CD14-positive monocyte (primary cell): ENCODE data around the gene WWOX. TPM values are rescaled to one million over a fixed set of nuclear protein-coding genes. Genes with fewer than 3 reads are reported as not detected.

Experiments
- DNase-seq, 3 donors: peaks; one replicate each; pipeline ENCODE4 v3.0.0-alpha.2; 2011 to 2022
- H2AFZ ChIP-seq: 2 replicates; pipeline ENCODE4 v1.6.0; 2012; ENCODE audit warnings: mild to moderate bottlenecking, low read depth, low read length, inconsistent platforms; ENCODE audit not compliant: insufficient read depth, poor library complexity, severe bottlenecking
- H3K27ac ChIP-seq, 2 donors: 1 replicate in 1 of 2; 2 replicates in 1 of 2; pipeline ENCODE4 v1.5.1; 2012 to 2013; ENCODE audit warnings: low read length in 2 of 2, control low read depth in 1 of 2, inconsistent platforms in 1 of 2, low read depth in 1 of 2, mild to moderate bottlenecking in 1 of 2
- H3K27me3 ChIP-seq, 2 donors: one replicate each; pipeline versions ENCODE4 v1.6.0 to v1.6.1; 2011 to 2013; ENCODE audit warnings: low read length in 2 of 2; ENCODE audit not compliant: control insufficient read depth in 2 of 2, insufficient read depth in 2 of 2
- H3K36me3 ChIP-seq, 2 donors: replicated peaks in 1 of 2; 1 replicate in 1 of 2; 2 replicates in 1 of 2; pipeline versions ENCODE4 v1.5.1 to v1.6.1; 2012 to 2013; ENCODE audit warnings: low read length in 2 of 2, control low read depth in 1 of 2, inconsistent platforms in 1 of 2, mild to moderate bottlenecking in 1 of 2; ENCODE audit not compliant: insufficient read depth in 2 of 2, control insufficient read depth in 1 of 2
- H3K4me1 ChIP-seq, 2 donors: 1 replicate in 1 of 2; 2 replicates in 1 of 2; pipeline versions ENCODE4 v1.5.1 to v1.6.1; 2012 to 2013; ENCODE audit warnings: low read length in 2 of 2, control low read depth in 1 of 2, inconsistent platforms in 1 of 2, mild to moderate bottlenecking in 1 of 2, moderate library complexity in 1 of 2; ENCODE audit not compliant: insufficient read depth in 2 of 2, control insufficient read depth in 1 of 2
- H3K4me2 ChIP-seq: replicated peaks from 2 replicates; pipeline ENCODE3; 2012; ENCODE audit warnings: low read length, moderate library complexity, mild to moderate bottlenecking; ENCODE audit not compliant: poor library complexity, severe bottlenecking; ENCODE audit errors: extremely low read depth
- H3K4me3 ChIP-seq, 3 experiments: fragments of 200-600 bp in 1 of 3; sonication (generic) in 1 of 3; replicated peaks in 1 of 3; 1 replicate in 2 of 3; 2 replicates in 1 of 3; pipeline ENCODE4 v1.5.1; 2011 to 2013; ENCODE audit warnings: low read length in 3 of 3, mild to moderate bottlenecking in 3 of 3, control low read depth in 2 of 3, low read depth in 2 of 3, inconsistent platforms in 1 of 3, moderate library complexity in 1 of 3
- H3K79me2 ChIP-seq: 2 replicates; pipeline ENCODE4 v1.6.0; 2012; ENCODE audit warnings: mild to moderate bottlenecking, control low read depth, inconsistent platforms, low read length, moderate library complexity; ENCODE audit not compliant: insufficient read depth
- H3K9ac ChIP-seq: 2 replicates; pipeline ENCODE4 v1.6.0; 2017; ENCODE audit warnings: low read length, mild to moderate bottlenecking; ENCODE audit not compliant: insufficient read depth, poor library complexity, severe bottlenecking
- H3K9me3 ChIP-seq, 2 donors: replicated peaks in 1 of 2; 1 replicate in 1 of 2; 2 replicates in 1 of 2; pipeline versions ENCODE4 v1.5.1 to v1.6.1; 2012 to 2013; ENCODE audit warnings: low read length in 2 of 2, control low read depth in 1 of 2; ENCODE audit not compliant: control insufficient read depth in 1 of 2, insufficient read depth in 1 of 2
- H4K20me1 ChIP-seq: 2 replicates; pipeline ENCODE4 v1.6.0; 2012; ENCODE audit warnings: mild to moderate bottlenecking, low read length, control low read depth, moderate library complexity; ENCODE audit not compliant: insufficient read depth
- H3K27ac Mint-ChIP-seq, 7 donors: one replicate each; pipeline ENCODE4 v1.8.0; 2020; ENCODE audit warnings: mild to moderate bottlenecking in 7 of 7, mixed read lengths in 7 of 7, moderate library complexity in 6 of 7, inconsistent platforms in 2 of 7
- H3K27me3 Mint-ChIP-seq, 3 donors: one replicate each; pipeline ENCODE4 v1.8.0; 2021 to 2022; ENCODE audit warnings: low read depth in 3 of 3, mild to moderate bottlenecking in 3 of 3, mixed read lengths in 3 of 3, moderate library complexity in 3 of 3, inconsistent platforms in 1 of 3
- H3K36me3 Mint-ChIP-seq, 2 donors: one replicate each; pipeline ENCODE4 v1.8.0; 2020; ENCODE audit warnings: mixed read lengths in 2 of 2, inconsistent platforms in 1 of 2, mild to moderate bottlenecking in 1 of 2
- H3K4me1 Mint-ChIP-seq: one replicate; pipeline ENCODE4 v1.8.0; 2020; ENCODE audit warnings: mild to moderate bottlenecking, mixed read lengths
- H3K4me3 Mint-ChIP-seq, 2 donors: one replicate each; pipeline ENCODE4 v1.8.0; 2020; ENCODE audit warnings: mild to moderate bottlenecking in 2 of 2, mixed read lengths in 2 of 2, moderate library complexity in 1 of 2
- H3K9me3 Mint-ChIP-seq, 7 donors: one replicate each; pipeline ENCODE4 v1.8.0; 2020 to 2022; ENCODE audit warnings: mixed read lengths in 7 of 7, mild to moderate bottlenecking in 6 of 7, moderate library complexity in 6 of 7, inconsistent platforms in 2 of 7
- WGBS: methylation state at CpG from one replicate; pipeline ENCODE4 v1.1.5; 2013; ENCODE audit warnings: missing lambda C conversion rate; ENCODE audit not compliant: insufficient coverage; 5-methylcytosine and 5-hydroxymethylcytosine counted together
- intact Hi-C, 2 donors: fragments of 100-400 bp; cut with micrococcal nuclease; formaldehyde crosslinking; loops; one replicate each; pipeline versions ENCODE4 v1.15.0 to v1.15.1; 2023
- polyA plus RNA-seq, 3 donors: library from polyadenylated mRNA; depleted of rRNA in 1 of 3; unstranded in 2 of 3; stranded (reverse) in 1 of 3; fragments of 300-500 nt in 2 of 3; fragments of >200 nt in 1 of 3; fragmentation: Illumina TruSeq in 2 of 3; gene quantifications; 1 replicate in 2 of 3; 2 replicates in 1 of 3; pipeline ENCODE4 v1.2.3, GENCODE V29; 2012 to 2021
- TF ChIP-seq, protein P1 (sequence below): fragments of 200-600 bp; IDR thresholded peaks from one replicate; pipeline ENCODE4 v1.8.0; 2022; ENCODE audit warnings: antibody characterized with exemption, mild to moderate bottlenecking

Gene WWOX
- polyA plus RNA-seq, 3 donors = 4.0 to 7.0 (median 6.3) TPM

DNA sequence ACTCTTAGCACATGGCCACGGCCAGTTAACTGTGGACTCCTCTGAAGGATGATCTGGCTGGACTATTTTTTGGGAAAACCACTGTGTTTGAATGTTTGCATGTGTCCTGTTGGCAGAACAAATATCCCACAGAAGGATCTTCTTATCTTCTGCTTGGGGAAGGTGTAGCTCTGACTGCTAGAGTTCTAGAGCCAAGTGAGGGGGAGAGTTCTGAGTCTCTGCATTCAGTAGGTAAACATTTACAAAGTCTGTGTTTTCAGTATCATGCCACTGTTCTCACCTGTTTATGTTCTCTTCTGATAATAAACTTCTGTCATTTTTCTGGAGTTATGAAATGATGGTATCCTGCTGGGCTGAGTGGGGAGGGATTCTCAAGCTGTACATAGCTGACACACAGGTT lies 241.1 kb downstream of the WWOX start:
- intact Hi-C loops = no loop called here
- DNase-seq = no peak
- TF ChIP-seq, protein P1, sequence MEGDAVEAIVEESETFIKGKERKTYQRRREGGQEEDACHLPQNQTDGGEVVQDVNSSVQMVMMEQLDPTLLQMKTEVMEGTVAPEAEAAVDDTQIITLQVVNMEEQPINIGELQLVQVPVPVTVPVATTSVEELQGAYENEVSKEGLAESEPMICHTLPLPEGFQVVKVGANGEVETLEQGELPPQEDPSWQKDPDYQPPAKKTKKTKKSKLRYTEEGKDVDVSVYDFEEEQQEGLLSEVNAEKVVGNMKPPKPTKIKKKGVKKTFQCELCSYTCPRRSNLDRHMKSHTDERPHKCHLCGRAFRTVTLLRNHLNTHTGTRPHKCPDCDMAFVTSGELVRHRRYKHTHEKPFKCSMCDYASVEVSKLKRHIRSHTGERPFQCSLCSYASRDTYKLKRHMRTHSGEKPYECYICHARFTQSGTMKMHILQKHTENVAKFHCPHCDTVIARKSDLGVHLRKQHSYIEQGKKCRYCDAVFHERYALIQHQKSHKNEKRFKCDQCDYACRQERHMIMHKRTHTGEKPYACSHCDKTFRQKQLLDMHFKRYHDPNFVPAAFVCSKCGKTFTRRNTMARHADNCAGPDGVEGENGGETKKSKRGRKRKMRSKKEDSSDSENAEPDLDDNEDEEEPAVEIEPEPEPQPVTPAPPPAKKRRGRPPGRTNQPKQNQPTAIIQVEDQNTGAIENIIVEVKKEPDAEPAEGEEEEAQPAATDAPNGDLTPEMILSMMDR = no peak

DNA sequence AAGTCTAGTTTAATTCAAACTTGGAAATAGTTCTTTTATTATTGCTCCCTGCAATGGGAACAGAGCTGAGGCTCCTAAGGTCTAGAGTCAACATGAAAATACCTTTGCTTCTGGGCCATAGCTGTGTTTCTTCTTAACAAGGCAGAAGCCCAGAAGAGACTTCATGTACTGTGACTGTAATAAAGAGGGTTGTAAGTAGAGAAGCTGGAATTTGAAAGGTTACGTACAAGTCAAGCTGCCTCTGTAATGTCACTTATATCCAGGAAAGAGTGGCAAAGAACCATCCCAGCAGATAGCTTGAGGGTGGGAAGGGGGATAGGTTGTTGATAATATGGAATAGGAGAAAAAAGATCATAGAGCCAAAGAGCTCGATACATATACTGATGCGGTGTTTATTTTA lies 248.6 kb downstream of the WWOX start:
- Mint-ChIP-seq H3K36me3 (no peaks in the 10 kb centered on the region), H3K27ac (no peak overlapping the region), H3K4me1 (no peaks in the 10 kb centered on the region), H3K27me3 (peaks cover 0 to under 1% (median 0%) of the 10 kb centered on the region in 3 donors), H3K4me3 (no peak overlapping the region), H3K9me3 (peaks cover 0 to 15% (median 8%) of the 10 kb centered on the region in 7 donors)
- no peaks in the 10 kb centered on the region for H3K79me2 ChIP-seq
- H3K9ac ChIP-seq = no peak overlapping the region
- H3K4me3 ChIP-seq = no peak overlapping the region
- H3K9me3 ChIP-seq = peaks cover 0 to 28% of the 10 kb centered on the region in 2 donors
- intact Hi-C loops = no loop called here
- DNase-seq = no peak
- no peaks in the 10 kb centered on the region for H3K27me3 ChIP-seq
- H4K20me1 ChIP-seq = no peaks in the 10 kb centered on the region
- WGBS = 100% methylated on average over 1 of the region's 3 CpGs
- no peaks in the 10 kb centered on the region for H3K36me3 ChIP-seq
- H3K27ac ChIP-seq = no peak overlapping the region
- no peak overlapping the region for H3K4me2 ChIP-seq
- TF ChIP-seq, protein P1 = no peak
- H3K4me1 ChIP-seq = no peaks in the 10 kb centered on the region
- no peak overlapping the region for H2AFZ ChIP-seq

More for the DNA sequence above, 241.1 kb downstream of the WWOX start:
- WGBS = no CpG with 5 or more reads among the region's 1 CpG
- Mint-ChIP-seq H3K4me3 (no peak overlapping the region), H3K27ac (no peak overlapping the region), H3K4me1 (no peaks in the 10 kb centered on the region), H3K27me3 (peaks cover 0 to 2% (median 0%) of the 10 kb centered on the region in 3 donors), H3K9me3 (peaks cover 0 to 12% (median 7%) of the 10 kb centered on the region in 7 donors), H3K36me3 (no peaks in the 10 kb centered on the region)
- Histone ChIP-seq H4K20me1 (no peaks in the 10 kb centered on the region), H3K79me2 (no peaks in the 10 kb centered on the region), H3K27me3 (no peaks in the 10 kb centered on the region), H3K9me3 (peaks cover 0 to 22% of the 10 kb centered on the region in 2 donors), H3K4me3 (no peak overlapping the region), H3K4me1 (no peaks in the 10 kb centered on the region), H3K9ac (no peak overlapping the region), H3K27ac (no peak overlapping the region), H3K36me3 (no peaks in the 10 kb centered on the region), H3K4me2 (no peak overlapping the region), H2AFZ (no peak overlapping the region)
